Measurements from ENCODE around the gene APOA4. TPM values are rescaled to one million over a fixed set of nuclear protein-coding genes. Genes with fewer than 3 reads are reported as not detected.

Gene APOA4
- total and polyA plus RNA-seq, 2 of the 13 experiments (the other 11 are each of a cell fraction or from before 2014, with no cell fraction given) = 3.8 to 7.2 TPM

- TF ChIP-seq BATF2 (CRISPR knock-in tag; IDR thresholded peaks at IDR 0.05) (no peak), ZKSCAN1 (IDR thresholded peaks at IDR 0.05; ENCODE audit: low read length) (no peak), ZNF263 (CRISPR knock-in tag; IDR thresholded peaks at IDR 0.05) (no peak), TFDP1 (CRISPR knock-in tag; IDR thresholded peaks at IDR 0.05; ENCODE audit: borderline replicate concordance) (no peak), ZNF740 (CRISPR knock-in tag; IDR thresholded peaks at IDR 0.05) (no peak), ZNF350 (CRISPR knock-in tag; IDR thresholded peaks at IDR 0.05; ENCODE audit: borderline replicate concordance, low read depth) (0 out of 2 replicates have a peak, but pooled peaks have one; percentile 10), MYC (CRISPR knock-in tag; IDR thresholded peaks at IDR 0.05; ENCODE audit: borderline replicate concordance) (no peak), TEAD3 (CRISPR knock-in tag; optimal IDR thresholded peaks at IDR 0.05; ENCODE audit: borderline replicate concordance) (no peak), ZNF136 (CRISPR knock-in tag; IDR thresholded peaks at IDR 0.05; ENCODE audit: low read depth) (no peak), NCOA5 (CRISPR knock-in tag; IDR thresholded peaks at IDR 0.05) (no peak), ZNF451 (CRISPR knock-in tag; IDR thresholded peaks at IDR 0.05) (no peak), TAF1 (CRISPR knock-in tag; IDR thresholded peaks at IDR 0.05) (no peak), FOXC1 (CRISPR knock-in tag; IDR thresholded peaks at IDR 0.05; ENCODE audit: borderline replicate concordance) (0 out of 2 replicates have a peak, but pooled peaks have one; percentile 10)
- TF ChIP-seq, protein P1, sequence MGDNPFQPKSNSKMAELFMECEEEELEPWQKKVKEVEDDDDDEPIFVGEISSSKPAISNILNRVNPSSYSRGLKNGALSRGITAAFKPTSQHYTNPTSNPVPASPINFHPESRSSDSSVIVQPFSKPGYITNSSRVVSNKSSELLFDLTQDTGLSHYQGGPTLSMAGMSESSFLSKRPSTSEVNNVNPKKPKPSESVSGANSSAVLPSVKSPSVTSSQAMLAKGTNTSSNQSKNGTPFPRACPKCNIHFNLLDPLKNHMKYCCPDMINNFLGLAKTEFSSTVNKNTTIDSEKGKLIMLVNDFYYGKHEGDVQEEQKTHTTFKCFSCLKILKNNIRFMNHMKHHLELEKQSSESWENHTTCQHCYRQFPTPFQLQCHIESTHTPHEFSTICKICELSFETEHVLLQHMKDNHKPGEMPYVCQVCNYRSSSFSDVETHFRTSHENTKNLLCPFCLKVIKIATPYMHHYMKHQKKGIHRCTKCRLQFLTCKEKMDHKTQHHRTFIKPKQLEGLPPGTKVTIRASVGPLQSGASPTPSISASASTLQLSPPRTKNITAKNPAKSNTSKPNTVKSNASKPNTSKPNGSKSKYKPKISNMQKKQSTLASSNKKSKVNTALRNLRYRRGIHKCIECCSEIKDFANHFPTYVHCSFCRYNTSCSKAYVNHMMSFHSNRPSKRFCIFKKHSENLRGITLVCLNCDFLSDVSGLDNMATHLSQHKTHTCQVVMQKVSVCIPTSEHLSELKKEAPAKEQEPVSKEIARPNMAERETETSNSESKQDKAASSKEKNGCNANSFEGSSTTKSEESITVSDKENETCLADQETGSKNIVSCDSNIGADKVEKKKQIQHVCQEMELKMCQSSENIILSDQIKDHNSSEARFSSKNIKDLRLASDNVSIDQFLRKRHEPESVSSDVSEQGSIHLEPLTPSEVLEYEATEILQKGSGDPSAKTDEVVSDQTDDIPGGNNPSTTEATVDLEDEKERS (CRISPR knock-in tag; IDR thresholded peaks at IDR 0.05) = 0 out of 2 replicates have a peak, but pooled peaks have one; percentile 32
- TF ChIP-seq, protein P2, sequence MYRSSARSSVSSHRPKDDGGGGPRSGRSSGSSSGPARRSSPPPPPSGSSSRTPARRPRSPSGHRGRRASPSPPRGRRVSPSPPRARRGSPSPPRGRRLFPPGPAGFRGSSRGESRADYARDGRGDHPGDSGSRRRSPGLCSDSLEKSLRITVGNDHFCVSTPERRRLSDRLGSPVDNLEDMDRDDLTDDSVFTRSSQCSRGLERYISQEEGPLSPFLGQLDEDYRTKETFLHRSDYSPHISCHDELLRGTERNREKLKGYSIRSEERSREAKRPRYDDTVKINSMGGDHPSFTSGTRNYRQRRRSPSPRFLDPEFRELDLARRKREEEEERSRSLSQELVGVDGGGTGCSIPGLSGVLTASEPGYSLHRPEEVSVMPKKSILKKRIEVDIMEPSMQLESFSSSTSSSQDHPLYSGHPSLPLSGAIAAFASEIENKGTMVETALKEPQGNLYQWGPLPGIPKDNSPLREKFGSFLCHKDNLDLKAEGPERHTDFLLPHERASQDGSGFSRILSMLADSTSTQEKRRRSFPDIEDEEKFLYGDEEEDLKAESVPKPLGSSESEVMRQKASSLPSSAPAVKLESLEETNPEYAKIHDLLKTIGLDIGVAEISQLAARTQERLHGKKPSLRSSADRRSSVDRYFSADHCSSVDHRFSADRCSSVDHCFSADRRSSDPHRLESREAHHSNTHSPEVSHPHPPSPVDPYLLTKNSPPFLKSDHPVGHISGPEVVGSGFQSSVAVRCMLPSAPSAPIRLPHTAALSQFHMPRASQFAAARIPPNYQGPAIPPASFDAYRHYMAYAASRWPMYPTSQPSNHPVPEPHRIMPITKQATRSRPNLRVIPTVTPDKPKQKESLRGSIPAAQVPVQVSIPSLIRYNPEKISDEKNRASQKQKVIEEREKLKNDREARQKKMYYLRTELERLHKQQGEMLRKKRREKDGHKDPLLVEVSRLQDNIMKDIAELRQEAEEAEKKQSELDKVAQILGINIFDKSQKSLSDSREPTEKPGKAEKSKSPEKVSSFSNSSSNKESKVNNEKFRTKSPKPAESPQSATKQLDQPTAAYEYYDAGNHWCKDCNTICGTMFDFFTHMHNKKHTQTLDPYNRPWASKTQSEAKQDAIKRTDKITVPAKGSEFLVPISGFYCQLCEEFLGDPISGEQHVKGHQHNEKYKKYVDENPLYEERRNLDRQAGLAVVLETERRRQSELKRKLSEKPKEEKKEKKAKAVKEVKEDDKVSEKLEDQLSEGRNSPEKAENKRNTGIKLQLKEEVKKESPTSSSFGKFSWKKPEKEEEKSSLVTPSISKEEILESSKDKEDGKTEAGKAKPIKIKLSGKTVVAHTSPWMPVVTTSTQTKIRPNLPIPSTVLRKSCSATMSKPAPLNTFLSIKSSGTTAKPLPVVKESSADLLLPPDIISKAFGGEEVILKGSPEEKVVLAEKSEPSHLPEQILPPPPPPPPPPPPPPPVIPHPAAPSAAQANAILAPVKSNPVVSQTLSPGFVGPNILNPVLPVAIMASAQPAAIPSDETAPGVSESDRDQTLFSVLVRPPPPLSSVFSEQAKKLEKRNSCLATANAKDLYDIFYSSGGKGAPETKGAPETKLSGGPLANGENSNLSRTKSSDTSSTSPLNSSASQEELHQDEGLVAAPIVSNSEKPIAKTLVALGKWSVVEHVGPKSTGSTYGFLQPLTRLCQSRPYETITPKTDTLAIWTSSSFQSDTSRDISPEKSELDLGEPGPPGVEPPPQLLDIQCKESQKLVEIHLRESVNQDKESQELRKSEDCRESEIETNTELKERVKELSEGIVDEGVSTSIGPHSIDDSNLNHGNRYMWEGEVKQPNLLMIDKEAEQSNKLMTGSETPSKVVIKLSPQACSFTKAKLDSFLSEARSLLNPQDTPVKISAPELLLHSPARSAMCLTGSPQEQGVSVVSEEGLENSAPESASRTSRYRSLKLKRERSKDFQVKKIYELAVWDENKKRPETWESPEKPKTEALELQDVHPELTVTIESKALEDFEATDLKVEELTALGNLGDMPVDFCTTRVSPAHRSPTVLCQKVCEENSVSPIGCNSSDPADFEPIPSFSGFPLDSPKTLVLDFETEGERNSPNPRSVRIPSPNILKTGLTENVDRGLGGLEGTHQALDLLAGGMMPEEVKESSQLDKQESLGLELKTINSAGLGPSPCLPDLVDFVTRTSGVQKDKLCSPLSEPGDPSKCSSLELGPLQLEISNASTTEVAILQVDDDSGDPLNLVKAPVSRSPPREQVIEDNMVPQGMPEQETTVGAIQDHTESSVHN (CRISPR knock-in tag; IDR thresholded peaks at IDR 0.05) = no peak
Measured at GRCh38 chr11:116830184-116830912, 7.2 kb upstream of the APOA4 start (continued).

Data from HepG2 (cell line).